ENCODE results near the gene DFFB. TPM values are rescaled to one million over a fixed set of nuclear protein-coding genes. Genes with fewer than 3 reads are reported as not detected.

Gene DFFB
- total and polyA plus RNA-seq, 2 experiments from 2014 or later = 5.5 to 6.2 TPM

GRCh38 chr1:3836421-3836820, 20.9 kb upstream of the DFFB start:
- Histone ChIP-seq H3K36me3 (replicated peaks; ENCODE audit: insufficient read depth, low read depth) (peaks cover 5% of the 10 kb centered on the region), H4K20me1 (ENCODE audit: insufficient read depth, poor library complexity, severe bottlenecking) (no peaks in the 10 kb centered on the region), H3K27me3 (no peaks in the 10 kb centered on the region), H3K79me2 (no peaks in the 10 kb centered on the region), H3K4me3 (no peak overlapping the region), H2AFZ (no peak overlapping the region), H3K9me3 (ENCODE audit: low read depth) (no peaks in the 10 kb centered on the region), H3K4me2 (no peak overlapping the region), H3K27ac (no peak overlapping the region), H3K4me1 (ENCODE audit: insufficient read depth) (no peaks in the 10 kb centered on the region), H3K9me2 (replicated peaks; ENCODE audit: insufficient read depth) (no peaks in the 10 kb centered on the region)
- DNase-seq (ENCODE audit: low spot score) = no peak
- TF ChIP-seq CTCF (IDR thresholded peaks at IDR 0.05; ENCODE audit: poor library complexity) (no peak), EZH2phosphoT487 (IDR thresholded peaks at IDR 0.05; ENCODE audit: low read depth, severe bottlenecking, unreplicated experiment) (no peak), EZH2 (IDR thresholded peaks at IDR 0.05; ENCODE audit: borderline replicate concordance) (no peak)
- 95% methylated on average over 11 of the region's 11 CpGs for WGBS (ENCODE audit: low lambda C conversion rate, missing lambda C conversion rate)

DNA sequence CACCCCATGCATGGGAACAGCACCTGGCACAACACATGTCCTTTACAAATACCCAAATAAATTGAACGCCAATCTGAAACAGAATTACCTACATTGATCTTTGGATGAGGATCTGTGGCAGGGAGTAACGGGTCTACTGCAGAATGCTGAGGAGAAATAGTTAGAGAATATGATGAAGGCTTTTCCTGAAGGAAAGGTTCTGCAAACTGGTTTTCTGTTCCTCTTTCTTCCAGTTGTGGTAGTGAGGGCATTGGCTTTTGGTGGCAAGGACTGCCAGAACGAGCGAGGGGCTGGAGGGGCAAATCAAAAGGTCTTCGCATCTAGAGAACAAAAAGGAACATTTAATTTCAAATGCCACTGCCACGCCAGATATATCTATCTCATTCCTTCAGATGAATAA, 20.1 kb upstream of the DFFB start:
- Histone ChIP-seq H3K9me2 (replicated peaks; ENCODE audit: insufficient read depth) (no peaks in the 10 kb centered on the region), H3K4me3 (no peak overlapping the region), H3K79me2 (no peaks in the 10 kb centered on the region), H4K20me1 (ENCODE audit: insufficient read depth, poor library complexity, severe bottlenecking) (no peaks in the 10 kb centered on the region), H3K27me3 (no peaks in the 10 kb centered on the region), H3K4me2 (no peak overlapping the region), H3K27ac (no peak overlapping the region), H3K36me3 (replicated peaks; ENCODE audit: insufficient read depth, low read depth) (peaks cover 5% of the 10 kb centered on the region), H3K9me3 (ENCODE audit: low read depth) (no peaks in the 10 kb centered on the region), H2AFZ (no peak overlapping the region), H3K4me1 (ENCODE audit: insufficient read depth) (no peaks in the 10 kb centered on the region)
- no peak for TF ChIP-seq EZH2phosphoT487 (IDR thresholded peaks at IDR 0.05; ENCODE audit: low read depth, severe bottlenecking, unreplicated experiment)
- no peak for TF ChIP-seq CTCF (IDR thresholded peaks at IDR 0.05; ENCODE audit: poor library complexity)
- no peak for TF ChIP-seq EZH2 (IDR thresholded peaks at IDR 0.05; ENCODE audit: borderline replicate concordance)
- DNase-seq (ENCODE audit: low spot score) = no peak
- WGBS (ENCODE audit: low lambda C conversion rate, missing lambda C conversion rate) = 96% methylated on average over 6 of the region's 6 CpGs

DNA sequence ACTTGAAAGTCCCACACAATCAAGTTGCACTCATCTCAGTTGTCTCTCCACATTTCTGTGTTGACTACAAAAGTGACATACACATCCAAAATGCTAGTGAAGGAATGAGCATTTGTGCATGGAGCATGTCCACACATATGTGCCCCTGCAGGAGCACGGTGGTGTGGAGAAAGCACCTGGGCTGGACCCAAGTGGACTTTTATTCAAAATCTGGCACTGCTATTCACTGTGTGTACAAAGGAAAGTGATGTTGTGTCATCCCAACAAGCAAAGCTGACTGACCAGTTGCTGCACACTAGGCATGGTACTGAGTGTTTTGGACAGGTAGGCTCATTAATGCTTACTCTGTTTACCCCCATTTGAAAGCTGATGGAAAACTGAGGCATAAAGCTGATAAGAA, 19.6 kb upstream of the DFFB start:
- no peaks in the 10 kb centered on the region for H3K9me2 ChIP-seq (replicated peaks; ENCODE audit: insufficient read depth)
- H3K4me2 ChIP-seq = no peak overlapping the region
- no peak for DNase-seq (ENCODE audit: low spot score)
- H3K79me2 ChIP-seq = no peaks in the 10 kb centered on the region
- H3K27me3 ChIP-seq = no peaks in the 10 kb centered on the region
- H3K4me3 ChIP-seq = no peak overlapping the region
- no peak overlapping the region for H3K27ac ChIP-seq
- no peaks in the 10 kb centered on the region for H3K9me3 ChIP-seq (ENCODE audit: low read depth)
- H2AFZ ChIP-seq = no peak overlapping the region
- no peaks in the 10 kb centered on the region for H4K20me1 ChIP-seq (ENCODE audit: insufficient read depth, poor library complexity, severe bottlenecking)
- 100% methylated on average over 1 of the region's 1 CpG for WGBS (ENCODE audit: low lambda C conversion rate, missing lambda C conversion rate)
- H3K4me1 ChIP-seq (ENCODE audit: insufficient read depth) = no peaks in the 10 kb centered on the region
- no peak for TF ChIP-seq EZH2phosphoT487 (IDR thresholded peaks at IDR 0.05; ENCODE audit: low read depth, severe bottlenecking, unreplicated experiment)
- TF ChIP-seq EZH2 (IDR thresholded peaks at IDR 0.05; ENCODE audit: borderline replicate concordance) = no peak
- no peak for TF ChIP-seq CTCF (IDR thresholded peaks at IDR 0.05; ENCODE audit: poor library complexity)
- H3K36me3 ChIP-seq (replicated peaks; ENCODE audit: insufficient read depth, low read depth) = peaks cover 5% of the 10 kb centered on the region

DNA sequence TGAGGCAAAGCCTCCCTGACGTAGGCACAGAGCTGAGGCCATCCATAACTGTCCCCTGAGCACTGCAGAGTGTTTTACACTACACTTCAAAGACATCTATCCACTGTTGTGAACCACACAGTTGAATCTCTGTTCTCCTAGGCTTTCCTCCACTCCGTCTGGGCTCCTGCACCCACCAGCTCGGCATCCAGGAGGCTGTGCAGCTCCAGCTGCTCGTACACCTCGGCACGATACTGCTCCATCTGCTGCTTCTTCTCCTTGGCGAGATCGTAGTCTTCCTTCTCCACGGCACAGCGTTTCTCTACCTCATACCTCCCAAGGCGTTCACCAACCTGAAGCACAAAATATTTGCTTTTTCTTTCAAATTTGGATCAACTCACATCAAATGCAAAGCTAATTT, 18.5 kb upstream of the DFFB start:
- Histone ChIP-seq H3K27me3 (no peaks in the 10 kb centered on the region), H2AFZ (no peak overlapping the region), H3K4me1 (ENCODE audit: insufficient read depth) (no peaks in the 10 kb centered on the region), H3K4me3 (no peak overlapping the region), H3K4me2 (no peak overlapping the region), H3K9me3 (ENCODE audit: low read depth) (no peaks in the 10 kb centered on the region), H3K9me2 (replicated peaks; ENCODE audit: insufficient read depth) (no peaks in the 10 kb centered on the region), H3K27ac (no peak overlapping the region), H3K79me2 (no peaks in the 10 kb centered on the region), H3K36me3 (replicated peaks; ENCODE audit: insufficient read depth, low read depth) (peaks cover 5% of the 10 kb centered on the region), H4K20me1 (ENCODE audit: insufficient read depth, poor library complexity, severe bottlenecking) (no peaks in the 10 kb centered on the region)
- 94% methylated on average over 11 of the region's 11 CpGs for WGBS (ENCODE audit: low lambda C conversion rate, missing lambda C conversion rate)
- no peak for TF ChIP-seq CTCF (IDR thresholded peaks at IDR 0.05; ENCODE audit: poor library complexity)
- no peak for TF ChIP-seq EZH2phosphoT487 (IDR thresholded peaks at IDR 0.05; ENCODE audit: low read depth, severe bottlenecking, unreplicated experiment)
- TF ChIP-seq EZH2 (IDR thresholded peaks at IDR 0.05; ENCODE audit: borderline replicate concordance) = no peak
- no peak for DNase-seq (ENCODE audit: low spot score)

Measured in hepatocyte (in vitro differentiated cells).